ENCODE data around the gene BCL2L14. TPM values are rescaled to one million over a fixed set of nuclear protein-coding genes. Genes with fewer than 3 reads are reported as not detected.

BCL2L14 gene
- polyA plus RNA-seq, 2 of the 4 experiments (the other 2 are of a cell fraction): 0.06 TPM; not detected in 1

DNA sequence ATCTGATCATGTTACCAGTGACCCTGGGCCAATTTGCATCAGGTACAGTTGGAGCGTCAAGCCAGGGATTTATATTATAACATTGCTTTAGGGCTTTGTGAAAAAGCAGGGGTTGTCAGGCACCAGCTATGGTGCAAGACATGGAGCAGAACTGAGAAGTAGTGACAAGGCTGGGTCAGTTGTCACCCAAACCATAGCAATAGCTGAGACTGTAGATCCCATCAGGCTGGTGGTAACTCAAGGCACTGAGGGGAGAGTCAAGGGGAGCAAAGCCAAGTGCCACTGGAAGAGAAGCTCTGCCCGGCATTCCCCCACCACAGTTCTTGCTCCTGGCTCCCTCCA is 16.9 kb downstream of the BCL2L14 start (continued):
- TF ChIP-seq, protein P1, sequence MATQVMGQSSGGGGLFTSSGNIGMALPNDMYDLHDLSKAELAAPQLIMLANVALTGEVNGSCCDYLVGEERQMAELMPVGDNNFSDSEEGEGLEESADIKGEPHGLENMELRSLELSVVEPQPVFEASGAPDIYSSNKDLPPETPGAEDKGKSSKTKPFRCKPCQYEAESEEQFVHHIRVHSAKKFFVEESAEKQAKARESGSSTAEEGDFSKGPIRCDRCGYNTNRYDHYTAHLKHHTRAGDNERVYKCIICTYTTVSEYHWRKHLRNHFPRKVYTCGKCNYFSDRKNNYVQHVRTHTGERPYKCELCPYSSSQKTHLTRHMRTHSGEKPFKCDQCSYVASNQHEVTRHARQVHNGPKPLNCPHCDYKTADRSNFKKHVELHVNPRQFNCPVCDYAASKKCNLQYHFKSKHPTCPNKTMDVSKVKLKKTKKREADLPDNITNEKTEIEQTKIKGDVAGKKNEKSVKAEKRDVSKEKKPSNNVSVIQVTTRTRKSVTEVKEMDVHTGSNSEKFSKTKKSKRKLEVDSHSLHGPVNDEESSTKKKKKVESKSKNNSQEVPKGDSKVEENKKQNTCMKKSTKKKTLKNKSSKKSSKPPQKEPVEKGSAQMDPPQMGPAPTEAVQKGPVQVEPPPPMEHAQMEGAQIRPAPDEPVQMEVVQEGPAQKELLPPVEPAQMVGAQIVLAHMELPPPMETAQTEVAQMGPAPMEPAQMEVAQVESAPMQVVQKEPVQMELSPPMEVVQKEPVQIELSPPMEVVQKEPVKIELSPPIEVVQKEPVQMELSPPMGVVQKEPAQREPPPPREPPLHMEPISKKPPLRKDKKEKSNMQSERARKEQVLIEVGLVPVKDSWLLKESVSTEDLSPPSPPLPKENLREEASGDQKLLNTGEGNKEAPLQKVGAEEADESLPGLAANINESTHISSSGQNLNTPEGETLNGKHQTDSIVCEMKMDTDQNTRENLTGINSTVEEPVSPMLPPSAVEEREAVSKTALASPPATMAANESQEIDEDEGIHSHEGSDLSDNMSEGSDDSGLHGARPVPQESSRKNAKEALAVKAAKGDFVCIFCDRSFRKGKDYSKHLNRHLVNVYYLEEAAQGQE (IDR thresholded peaks at IDR 0.05): no peak
- no peak for TF ChIP-seq JUN (IDR thresholded peaks at IDR 0.05)
- no peak for TF ChIP-seq FOXS1 (CRISPR knock-in tag; IDR thresholded peaks at IDR 0.05)
- TF ChIP-seq FOSB (CRISPR knock-in tag; IDR thresholded peaks at IDR 0.05): no peak

DNA sequence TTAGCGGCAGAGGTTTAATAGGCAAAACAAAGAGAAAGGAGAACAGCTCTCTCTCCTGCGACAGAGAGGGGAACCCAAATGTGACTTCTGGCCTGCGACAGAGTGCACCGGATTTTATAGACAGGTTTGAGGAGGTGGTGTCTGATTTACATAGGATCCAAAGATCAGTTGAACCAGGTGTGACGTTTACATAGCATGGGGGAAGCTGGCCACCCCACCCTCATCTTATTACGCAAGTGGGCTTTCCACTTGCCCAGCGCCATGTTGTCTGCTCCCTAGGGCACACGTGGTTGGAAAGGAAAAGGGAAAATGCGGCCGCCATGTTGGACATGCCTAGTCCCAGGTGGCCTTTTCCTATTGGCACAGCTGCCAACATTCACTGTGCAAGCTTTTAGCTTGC is 17.4 kb downstream of the BCL2L14 start:
- FAIRE-seq (no peak), ATAC-seq (no peak), DNase-seq (ENCODE audit: low read depth in 1 of 2, low spot score in 1 of 2) (no peak)
- 95% methylated on average over 10 of the region's 10 CpGs for WGBS (ENCODE audit: missing lambda C conversion rate)
- Histone ChIP-seq H3K4me1 (peaks cover 11% of the 10 kb centered on the region), H3K27ac (no peak overlapping the region), H3K9me3 (no peaks in the 10 kb centered on the region), H3K4me3 (no peak overlapping the region), H3K4me2 (no peak overlapping the region)
- TF ChIP-seq, protein P2, sequence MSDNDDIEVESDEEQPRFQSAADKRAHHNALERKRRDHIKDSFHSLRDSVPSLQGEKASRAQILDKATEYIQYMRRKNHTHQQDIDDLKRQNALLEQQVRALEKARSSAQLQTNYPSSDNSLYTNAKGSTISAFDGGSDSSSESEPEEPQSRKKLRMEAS (IDR thresholded peaks at IDR 0.05): no peak
- no peak for TF ChIP-seq EP300 (IDR thresholded peaks at IDR 0.05)
- TF ChIP-seq JUNB (IDR thresholded peaks at IDR 0.05): no peak
- TF ChIP-seq HEYL (CRISPR knock-in tag; IDR thresholded peaks at IDR 0.05): no peak
- TF ChIP-seq RNF2 (IDR thresholded peaks at IDR 0.05; ENCODE audit: borderline replicate concordance, low read depth): no peak
- TF ChIP-seq, protein P3, sequence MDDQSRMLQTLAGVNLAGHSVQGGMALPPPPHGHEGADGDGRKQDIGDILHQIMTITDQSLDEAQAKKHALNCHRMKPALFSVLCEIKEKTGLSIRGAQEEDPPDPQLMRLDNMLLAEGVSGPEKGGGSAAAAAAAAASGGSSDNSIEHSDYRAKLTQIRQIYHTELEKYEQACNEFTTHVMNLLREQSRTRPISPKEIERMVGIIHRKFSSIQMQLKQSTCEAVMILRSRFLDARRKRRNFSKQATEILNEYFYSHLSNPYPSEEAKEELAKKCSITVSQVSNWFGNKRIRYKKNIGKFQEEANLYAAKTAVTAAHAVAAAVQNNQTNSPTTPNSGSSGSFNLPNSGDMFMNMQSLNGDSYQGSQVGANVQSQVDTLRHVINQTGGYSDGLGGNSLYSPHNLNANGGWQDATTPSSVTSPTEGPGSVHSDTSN (IDR thresholded peaks at IDR 0.05): no peak
- TF ChIP-seq HOXB5 (CRISPR knock-in tag; IDR thresholded peaks at IDR 0.05): no peak
- no peak for TF ChIP-seq CHD2 (IDR thresholded peaks at IDR 0.05; ENCODE audit: low read length, partially characterized antibody)
- no peak for TF ChIP-seq SREBF2 (IDR thresholded peaks at IDR 0.05)
- TF ChIP-seq MAZ (IDR thresholded peaks at IDR 0.05; ENCODE audit: borderline replicate concordance, low read depth, low read length): no peak
- no peak for TF ChIP-seq CBX2 (IDR thresholded peaks at IDR 0.05; ENCODE audit: borderline replicate concordance, low read depth)
- TF ChIP-seq CHD4 (IDR thresholded peaks at IDR 0.05; ENCODE audit: borderline replicate concordance): no peak
- TF ChIP-seq MAFK (IDR thresholded peaks at IDR 0.05; ENCODE audit: partially characterized antibody): no peak
- TF ChIP-seq SMC3 (IDR thresholded peaks at IDR 0.05): no peak
- no peak for TF ChIP-seq EHF (CRISPR knock-in tag; IDR thresholded peaks at IDR 0.05)
- TF ChIP-seq POLR2A (IDR thresholded peaks at IDR 0.05; ENCODE audit: low read length): no peak
- ChIA-PET POLR2A (no interaction called here), CTCF (interaction anchor here (9.8 kb wide), 1 partner anchor 242 kb away, joined by 214 read pairs; no protein-coding TSS in a partner anchor)

DNA sequence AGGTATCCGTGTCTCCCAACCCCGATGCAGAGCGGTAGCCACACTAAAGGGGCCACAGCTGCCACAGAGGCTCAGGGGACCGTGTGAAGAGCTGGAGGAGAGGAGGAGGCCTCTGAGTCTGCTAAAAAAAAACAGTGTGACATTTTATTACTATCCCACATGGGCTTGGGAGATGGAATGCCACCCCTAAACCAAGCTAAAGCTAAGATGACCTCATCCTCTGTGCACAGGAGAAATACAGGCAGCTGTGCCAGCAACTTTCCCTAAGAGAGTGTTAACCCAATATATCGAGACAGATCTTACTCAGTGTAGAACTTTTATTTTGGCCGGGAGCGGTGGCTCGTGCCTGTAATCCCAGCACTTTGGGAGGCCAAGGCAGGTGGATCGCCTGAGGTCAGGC is 18.0 kb downstream of the BCL2L14 start:
- ATAC-seq (no peak), FAIRE-seq (no peak), DNase-seq (ENCODE audit: low read depth in 1 of 2, low spot score in 1 of 2) (no peak)
- no peak overlapping the region for H3K27ac ChIP-seq
- H3K4me1 ChIP-seq: peaks cover 13% of the 10 kb centered on the region
- CTCF ChIA-PET: interaction anchor here (9.8 kb wide), 1 partner anchor 242 kb away, joined by 214 read pairs; no protein-coding TSS in a partner anchor
- H3K9me3 ChIP-seq: no peaks in the 10 kb centered on the region
- WGBS (ENCODE audit: missing lambda C conversion rate): 78% methylated on average over 9 of the region's 9 CpGs
- TF ChIP-seq SREBF2 (IDR thresholded peaks at IDR 0.05) (no peak), CEBPB (IDR thresholded peaks at IDR 0.05) (no peak), RARB (CRISPR knock-in tag; IDR thresholded peaks at IDR 0.05) (no peak), NR3C1 (IDR thresholded peaks at IDR 0.05) (no peak), TFCP2L1 (CRISPR knock-in tag; IDR thresholded peaks at IDR 0.05) (no peak), HOXB13 (CRISPR knock-in tag; IDR thresholded peaks at IDR 0.05; ENCODE audit: low read depth) (no peak), JUN (IDR thresholded peaks at IDR 0.05) (no peak), SMC3 (IDR thresholded peaks at IDR 0.05) (no peak), MAZ (IDR thresholded peaks at IDR 0.05; ENCODE audit: borderline replicate concordance, low read depth, low read length) (no peak), FOSL2 (IDR thresholded peaks at IDR 0.05) (no peak), FOSL2 (CRISPR knock-in tag; IDR thresholded peaks at IDR 0.05) (no peak), POLR2AphosphoS2 (conservative IDR thresholded peaks at IDR 0.05; ENCODE audit: low read length) (no peak), KDM5A (IDR thresholded peaks at IDR 0.05) (no peak)
- TF ChIP-seq, protein P1 (IDR thresholded peaks at IDR 0.05): no peak
- H3K4me3 ChIP-seq: no peak overlapping the region
- POLR2A ChIA-PET: no interaction called here
- no peak overlapping the region for H3K4me2 ChIP-seq
